GM12872 (cell line): ENCODE data around the gene RAD9A.

Experiments
- TF ChIP-seq, protein P1 (sequence below): IDR thresholded peaks from 3 replicates; pipeline ENCODE4 v1.5.1; 2011; ENCODE audit warnings: low read depth, mild to moderate bottlenecking, low read length, moderate library complexity; ENCODE audit not compliant: insufficient read depth

Gene RAD9A

DNA sequence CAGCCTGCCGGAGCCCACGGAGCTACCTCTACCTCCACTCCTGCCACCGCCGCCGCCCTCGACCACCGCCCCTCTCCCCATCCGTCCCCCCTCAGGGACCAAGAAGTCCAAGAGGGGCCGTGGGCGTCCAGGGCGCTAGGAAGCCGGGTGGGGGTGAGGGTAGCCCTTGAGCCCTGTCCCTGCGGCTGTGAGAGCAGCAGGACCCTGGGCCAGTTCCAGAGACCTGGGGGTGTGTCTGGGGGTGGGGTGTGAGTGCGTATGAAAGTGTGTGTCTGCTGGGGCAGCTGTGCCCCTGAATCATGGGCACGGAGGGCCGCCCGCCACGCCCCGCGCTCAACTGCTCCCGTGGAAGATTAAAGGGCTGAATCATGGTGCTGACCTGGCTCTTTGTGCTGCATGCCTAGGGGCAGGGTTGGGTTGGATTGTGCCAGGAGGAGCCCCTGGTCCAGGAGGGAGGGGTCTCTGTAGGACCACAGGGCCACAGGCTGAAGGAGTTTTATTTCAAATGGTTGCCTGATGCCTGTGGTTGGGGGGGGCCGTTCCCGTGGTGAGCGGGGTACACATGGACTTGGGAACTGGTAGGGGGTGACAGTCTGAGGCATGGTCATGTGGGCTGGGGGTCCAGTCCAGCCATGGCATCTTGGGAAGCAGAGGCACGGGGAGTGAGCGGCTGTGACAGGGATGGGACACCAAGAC lies 43.4 kb downstream of the RAD9A start:
- TF ChIP-seq, protein P1, sequence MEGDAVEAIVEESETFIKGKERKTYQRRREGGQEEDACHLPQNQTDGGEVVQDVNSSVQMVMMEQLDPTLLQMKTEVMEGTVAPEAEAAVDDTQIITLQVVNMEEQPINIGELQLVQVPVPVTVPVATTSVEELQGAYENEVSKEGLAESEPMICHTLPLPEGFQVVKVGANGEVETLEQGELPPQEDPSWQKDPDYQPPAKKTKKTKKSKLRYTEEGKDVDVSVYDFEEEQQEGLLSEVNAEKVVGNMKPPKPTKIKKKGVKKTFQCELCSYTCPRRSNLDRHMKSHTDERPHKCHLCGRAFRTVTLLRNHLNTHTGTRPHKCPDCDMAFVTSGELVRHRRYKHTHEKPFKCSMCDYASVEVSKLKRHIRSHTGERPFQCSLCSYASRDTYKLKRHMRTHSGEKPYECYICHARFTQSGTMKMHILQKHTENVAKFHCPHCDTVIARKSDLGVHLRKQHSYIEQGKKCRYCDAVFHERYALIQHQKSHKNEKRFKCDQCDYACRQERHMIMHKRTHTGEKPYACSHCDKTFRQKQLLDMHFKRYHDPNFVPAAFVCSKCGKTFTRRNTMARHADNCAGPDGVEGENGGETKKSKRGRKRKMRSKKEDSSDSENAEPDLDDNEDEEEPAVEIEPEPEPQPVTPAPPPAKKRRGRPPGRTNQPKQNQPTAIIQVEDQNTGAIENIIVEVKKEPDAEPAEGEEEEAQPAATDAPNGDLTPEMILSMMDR = no peak

DNA sequence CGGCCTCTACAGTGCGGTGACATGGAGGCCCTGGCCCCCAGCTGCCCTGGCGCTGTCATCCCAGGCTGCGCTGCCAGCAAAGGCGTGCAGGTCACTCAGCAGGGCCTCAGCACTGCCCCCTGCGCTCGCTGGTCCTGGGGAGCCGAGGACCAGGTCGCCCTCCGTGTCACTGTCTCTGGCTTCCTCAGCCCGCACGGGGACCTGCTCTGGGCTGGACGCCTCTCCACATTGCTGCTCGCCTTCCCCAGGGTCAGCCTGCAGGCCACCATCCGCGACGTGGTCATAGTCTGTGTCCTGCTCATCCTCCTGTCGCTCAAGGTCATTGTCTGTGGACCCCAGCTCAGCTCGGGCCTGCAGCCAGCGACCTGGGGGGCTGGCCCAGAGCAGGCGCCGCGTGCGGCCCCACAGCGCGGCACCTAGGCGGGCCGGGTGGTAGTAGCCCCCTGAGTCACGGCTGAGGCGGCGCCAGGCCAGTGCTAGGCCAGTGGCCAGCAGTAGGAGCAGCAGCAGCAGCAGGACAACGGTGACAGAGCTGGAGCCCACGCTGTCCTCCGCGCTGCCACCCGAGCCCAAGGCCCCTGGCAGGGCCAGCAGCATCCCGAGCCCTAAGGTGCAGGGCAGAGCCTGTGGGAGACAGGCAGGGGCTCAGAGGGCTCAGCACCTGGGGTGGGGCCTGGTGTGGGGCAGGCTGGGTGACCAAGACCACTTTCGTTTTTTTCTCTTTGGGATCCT lies 44.1 kb downstream of the RAD9A start:
- TF ChIP-seq, protein P1 = no peak

DNA sequence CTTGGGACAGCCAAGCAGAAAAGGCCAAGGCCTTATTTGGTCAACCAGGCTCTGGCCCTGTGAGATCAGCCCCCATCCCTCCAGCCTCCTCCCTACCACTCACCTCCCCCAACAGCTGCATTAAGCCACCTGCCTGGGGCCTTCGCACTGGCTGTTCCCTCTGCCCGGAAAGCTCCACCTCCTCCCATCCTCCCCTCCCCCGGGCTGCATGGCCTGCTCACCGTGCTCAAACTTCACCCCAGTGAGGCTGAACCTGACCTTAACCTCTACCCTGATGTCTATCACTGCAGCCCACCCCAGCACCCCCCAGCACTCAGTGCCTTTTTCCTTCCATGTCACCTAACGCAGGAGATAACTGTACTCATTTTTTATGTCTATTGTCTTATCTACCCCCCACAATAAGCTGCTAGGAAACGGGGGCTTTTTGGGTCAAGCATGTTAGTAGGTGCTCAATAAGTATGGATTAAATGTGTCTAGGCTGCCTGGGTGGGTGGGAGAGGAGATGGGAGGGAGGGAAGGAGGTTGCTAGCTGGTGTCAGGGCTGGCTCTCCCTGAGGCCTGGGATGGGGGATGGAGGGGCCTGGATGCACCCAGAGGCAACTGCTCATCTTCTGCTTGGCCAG lies 44.8 kb downstream of the RAD9A start:
- TF ChIP-seq, protein P1 = no peak

DNA sequence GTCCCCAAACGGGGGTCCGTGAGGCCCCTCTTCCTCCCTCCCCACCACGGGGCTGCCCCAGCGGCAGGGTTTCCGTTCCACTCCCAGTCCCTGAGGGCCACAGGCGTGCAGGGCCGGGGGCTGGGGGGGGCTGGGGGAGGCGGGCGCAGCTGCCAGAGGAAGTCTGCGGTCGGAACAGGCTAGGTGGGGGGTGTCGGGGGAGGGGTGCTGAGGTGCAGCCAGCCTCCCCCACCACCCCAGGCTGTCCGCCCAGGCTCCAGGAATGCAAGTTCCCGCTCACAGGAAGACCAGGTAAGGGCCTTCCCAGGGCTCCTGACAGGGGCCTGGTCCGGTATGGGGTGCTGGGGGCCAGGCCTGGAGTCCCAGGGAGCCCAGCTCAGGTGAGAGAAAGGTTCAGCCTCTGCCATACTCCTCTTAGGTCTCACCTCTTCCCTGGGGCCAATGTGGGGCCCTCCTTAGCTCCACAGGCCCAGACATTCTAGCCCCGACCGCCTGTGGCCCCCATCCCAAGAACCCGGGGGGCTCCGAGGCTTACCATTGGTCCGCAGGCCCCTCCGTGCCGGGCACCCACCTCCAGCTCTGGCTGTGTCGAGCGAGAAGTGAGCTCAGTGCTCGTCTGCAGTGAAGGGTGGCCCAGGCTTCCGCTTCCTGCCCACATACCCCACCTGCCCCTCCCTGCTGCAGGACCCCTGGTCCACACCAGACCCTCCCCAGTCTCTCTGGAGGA lies 45.5 kb downstream of the RAD9A start, which contains the start of gene PTPRCAP:
Gene PTPRCAP (minus strand): TSS at position 601 of the 727 bp plus-strand sequence. CDS start 63 bp downstream, at position 538.
- TF ChIP-seq, protein P1 = no peak

DNA sequence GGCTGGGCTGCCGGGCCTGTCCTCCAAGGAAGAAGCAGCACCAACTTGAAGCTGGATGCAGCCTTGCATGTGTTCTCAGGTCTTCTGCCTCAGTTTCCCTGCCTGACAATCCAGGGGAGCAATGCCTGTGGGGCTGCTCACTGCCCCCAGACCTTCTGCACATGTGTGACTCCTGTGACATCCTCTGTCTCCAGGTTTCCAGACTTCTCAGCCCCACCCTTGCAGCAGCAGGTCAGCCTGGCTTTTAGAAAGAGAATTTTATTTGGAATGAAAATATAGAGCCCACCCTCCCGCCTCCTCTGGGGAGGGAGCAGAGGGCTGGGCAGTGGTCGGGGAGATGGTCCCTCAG lies 46.0 kb downstream of the RAD9A start:
- TF ChIP-seq, protein P1 = no peak

DNA sequence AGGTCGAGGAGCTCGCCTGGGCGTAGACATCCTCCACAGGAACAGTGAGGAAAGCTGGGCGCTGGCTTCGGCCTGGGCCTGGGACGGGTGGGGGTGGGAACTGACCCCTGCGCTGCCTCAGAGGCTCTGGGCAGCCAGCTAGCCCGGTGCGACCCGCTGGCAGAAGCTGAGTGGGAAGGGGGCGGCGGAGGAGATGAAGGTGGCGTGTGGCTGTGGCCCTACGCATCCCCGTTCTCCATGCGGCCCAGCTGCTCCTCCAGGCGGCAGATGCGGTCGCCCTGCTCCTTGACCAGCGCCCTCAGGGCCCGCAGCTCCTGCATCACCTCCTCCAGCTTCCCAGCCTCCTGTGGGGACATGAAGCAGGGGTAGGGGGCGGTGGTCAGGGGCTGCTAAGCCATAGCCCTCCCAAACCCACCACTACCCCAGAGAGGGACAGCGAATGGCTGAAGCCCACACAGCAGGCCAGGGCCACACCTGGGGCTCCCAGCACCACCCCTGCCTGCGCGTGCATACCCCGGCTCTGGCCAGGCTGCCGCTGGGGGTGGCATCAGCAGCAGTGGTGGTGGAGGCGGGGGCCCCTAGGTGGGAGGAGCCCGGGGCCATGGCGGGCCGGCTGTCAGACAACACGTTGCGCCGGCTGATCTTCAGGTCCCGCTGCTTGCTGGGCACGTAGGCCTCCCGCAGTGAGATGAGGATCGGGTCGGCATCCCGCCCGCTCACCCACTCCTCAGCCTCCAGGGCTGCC lies 46.5 kb downstream of the RAD9A start:
- TF ChIP-seq, protein P1 = no peak
